ENCODE data around the gene ALKBH2. TPM values are rescaled to one million over a fixed set of nuclear protein-coding genes. Genes with fewer than 3 reads are reported as not detected.

The ALKBH2 gene
- total RNA-seq, 2 experiments from 2014 or later: 12.8 to 14.0 TPM

DNA sequence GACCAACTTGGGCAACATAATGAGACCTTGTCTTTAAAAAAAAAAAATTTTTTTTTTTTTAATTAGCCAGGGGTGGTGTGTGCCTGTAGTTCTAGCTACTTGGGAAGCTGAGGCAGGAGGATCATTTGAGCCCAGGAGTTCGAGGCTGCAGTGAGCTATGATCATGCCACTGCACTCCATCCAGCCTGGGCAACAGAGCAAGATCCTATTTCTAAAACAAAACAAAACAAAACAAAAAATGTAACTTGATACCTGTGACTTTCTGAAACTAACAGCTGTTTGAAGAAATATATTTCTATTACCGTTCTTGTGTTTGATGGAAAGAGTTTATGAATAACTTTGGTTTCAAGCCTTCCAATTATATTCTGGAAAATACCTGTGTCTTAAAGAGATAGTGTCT, 21.4 kb upstream of the ALKBH2 start:
- H3K27ac Mint-ChIP-seq: no peak overlapping the region
- H3K36me3 ChIP-seq (ENCODE audit: insufficient read depth, low read length): no peaks in the 10 kb centered on the region
- peaks cover 3% of the 10 kb centered on the region for H3K36me3 Mint-ChIP-seq (ENCODE audit: low read depth)
- peaks cover 41% of the 10 kb centered on the region for H3K4me1 Mint-ChIP-seq (ENCODE audit: low read depth)
- no peak overlapping the region for H3K27ac ChIP-seq (ENCODE audit: low read depth in 1 of 2, low read length in 2 of 2)
- H3K9me3 ChIP-seq (ENCODE audit: control insufficient read depth in 1 of 2, insufficient read depth in 1 of 2, low read length in 2 of 2): no peaks in the 10 kb centered on the region
- H3K27me3 Mint-ChIP-seq: no peaks in the 10 kb centered on the region
- ChIA-PET CTCF (no interaction called here), POLR2A (no interaction called here)
- no peak overlapping the region for H3K4me3 ChIP-seq (ENCODE audit: low read length)
- TF ChIP-seq, protein P1, sequence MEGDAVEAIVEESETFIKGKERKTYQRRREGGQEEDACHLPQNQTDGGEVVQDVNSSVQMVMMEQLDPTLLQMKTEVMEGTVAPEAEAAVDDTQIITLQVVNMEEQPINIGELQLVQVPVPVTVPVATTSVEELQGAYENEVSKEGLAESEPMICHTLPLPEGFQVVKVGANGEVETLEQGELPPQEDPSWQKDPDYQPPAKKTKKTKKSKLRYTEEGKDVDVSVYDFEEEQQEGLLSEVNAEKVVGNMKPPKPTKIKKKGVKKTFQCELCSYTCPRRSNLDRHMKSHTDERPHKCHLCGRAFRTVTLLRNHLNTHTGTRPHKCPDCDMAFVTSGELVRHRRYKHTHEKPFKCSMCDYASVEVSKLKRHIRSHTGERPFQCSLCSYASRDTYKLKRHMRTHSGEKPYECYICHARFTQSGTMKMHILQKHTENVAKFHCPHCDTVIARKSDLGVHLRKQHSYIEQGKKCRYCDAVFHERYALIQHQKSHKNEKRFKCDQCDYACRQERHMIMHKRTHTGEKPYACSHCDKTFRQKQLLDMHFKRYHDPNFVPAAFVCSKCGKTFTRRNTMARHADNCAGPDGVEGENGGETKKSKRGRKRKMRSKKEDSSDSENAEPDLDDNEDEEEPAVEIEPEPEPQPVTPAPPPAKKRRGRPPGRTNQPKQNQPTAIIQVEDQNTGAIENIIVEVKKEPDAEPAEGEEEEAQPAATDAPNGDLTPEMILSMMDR (IDR thresholded peaks at IDR 0.05): no peak
- no peak for ATAC-seq (ENCODE audit: poor library complexity)
- peaks cover 19% of the 10 kb centered on the region for H3K4me1 ChIP-seq (ENCODE audit: insufficient read depth, low read length)
- H3K9me3 Mint-ChIP-seq: no peaks in the 10 kb centered on the region
- intact Hi-C loops (cut with DNase I, micrococcal nuclease): loop anchor here in 1 of 2 experiments (5.0 kb wide), 1 partner anchor 273 kb away; no protein-coding TSS in a partner anchor
- DNase-seq: no peak
- H3K27me3 ChIP-seq (ENCODE audit: control insufficient read depth in 1 of 2, insufficient read depth in 2 of 2, low read length in 2 of 2): no peaks in the 10 kb centered on the region
- no peak overlapping the region for H3K4me3 Mint-ChIP-seq

DNA sequence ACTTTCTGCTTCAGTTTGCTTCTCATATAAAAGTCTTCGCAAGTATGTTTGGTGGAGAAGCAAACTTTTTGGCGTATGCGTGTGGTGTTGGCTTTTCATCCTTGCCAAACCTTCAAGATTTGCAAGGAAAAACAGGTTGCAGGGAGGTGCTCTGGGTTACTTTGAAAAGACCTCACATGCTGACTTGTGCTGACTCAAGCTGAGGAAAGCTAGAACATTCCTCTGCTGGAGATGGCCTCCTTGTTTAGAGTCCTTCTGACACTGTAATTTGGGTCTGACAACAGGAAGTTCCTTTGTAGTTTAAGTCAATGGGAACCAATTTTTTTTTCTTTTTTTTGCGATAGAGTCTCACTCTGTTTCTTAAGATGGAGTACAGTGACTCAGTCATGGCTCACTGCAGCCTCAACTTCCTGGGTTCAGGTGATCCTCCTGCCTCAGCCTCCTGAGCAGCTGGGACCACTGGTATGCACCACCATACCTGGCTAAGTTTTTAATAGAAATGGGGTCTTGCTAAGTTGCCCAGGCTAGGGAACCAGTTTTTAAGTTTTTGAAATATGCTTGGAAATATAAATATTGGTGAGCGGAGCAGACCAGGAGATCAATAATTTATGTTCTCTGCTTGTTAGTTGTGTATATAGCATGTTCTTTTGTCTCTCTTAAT, 20.5 kb upstream of the ALKBH2 start:
- POLR2A ChIA-PET: no interaction called here
- intact Hi-C loops (cut with DNase I, micrococcal nuclease): loop anchor here (2.0 to 5.0 kb wide), 3 partner anchors 271 to 279 kb away; no protein-coding TSS in a partner anchor
- no peak overlapping the region for H3K4me3 ChIP-seq (ENCODE audit: low read length)
- Mint-ChIP-seq H3K9me3 (no peaks in the 10 kb centered on the region), H3K27me3 (no peaks in the 10 kb centered on the region), H3K4me3 (peak overlapping the region; percentile 15), H3K4me1 (ENCODE audit: low read depth) (peaks cover 41% of the 10 kb centered on the region), H3K36me3 (ENCODE audit: low read depth) (peaks cover 8% of the 10 kb centered on the region), H3K27ac (no peak overlapping the region)
- peaks cover 19% of the 10 kb centered on the region for H3K4me1 ChIP-seq (ENCODE audit: insufficient read depth, low read length)
- TF ChIP-seq, protein P1 (IDR thresholded peaks at IDR 0.05): no peak
- H3K36me3 ChIP-seq (ENCODE audit: insufficient read depth, low read length): no peaks in the 10 kb centered on the region
- DNase-seq (no peak), ATAC-seq (ENCODE audit: poor library complexity) (no peak)
- no peaks in the 10 kb centered on the region for H3K9me3 ChIP-seq (ENCODE audit: control insufficient read depth in 1 of 2, insufficient read depth in 1 of 2, low read length in 2 of 2)
- CTCF ChIA-PET: no interaction called here
- no peaks in the 10 kb centered on the region for H3K27me3 ChIP-seq (ENCODE audit: control insufficient read depth in 1 of 2, insufficient read depth in 2 of 2, low read length in 2 of 2)
- no peak overlapping the region for H3K27ac ChIP-seq (ENCODE audit: low read depth in 1 of 2, low read length in 2 of 2)

DNA sequence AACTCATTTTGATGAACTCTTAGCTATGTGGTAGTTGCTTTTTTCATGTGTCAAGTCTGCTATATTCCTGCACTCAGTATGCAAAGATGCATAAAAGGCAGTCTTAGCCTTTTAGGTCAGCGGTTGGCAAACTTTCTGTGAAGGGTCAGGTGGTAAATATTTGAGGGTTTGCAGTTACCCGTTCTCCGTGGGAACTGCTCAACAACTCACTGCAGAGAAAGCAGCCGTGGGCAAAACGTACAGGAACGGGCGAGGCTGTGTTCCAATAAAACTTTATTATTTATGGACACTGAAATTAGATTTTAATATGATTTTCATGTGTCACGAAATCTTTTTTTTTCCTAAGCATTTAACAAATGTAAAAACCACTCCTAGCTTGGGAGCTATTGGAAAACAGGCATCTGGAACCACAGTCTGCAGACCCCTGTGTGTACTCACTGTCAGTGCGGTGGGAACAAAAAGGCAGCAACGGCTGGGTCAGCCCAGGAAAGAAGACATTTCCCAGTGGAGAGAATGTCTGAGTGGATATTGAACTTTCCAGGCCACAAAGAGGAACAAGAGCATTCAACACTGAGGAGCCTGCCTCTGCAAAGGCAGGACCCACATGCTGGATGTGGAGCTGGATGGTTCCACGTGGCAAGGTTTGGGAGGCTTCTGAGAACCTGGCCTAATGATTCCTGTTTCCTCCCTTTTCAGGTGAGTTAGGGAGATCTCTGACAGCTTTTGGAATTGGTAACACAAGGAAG, 19.6 kb upstream of the ALKBH2 start:
- peaks cover 41% of the 10 kb centered on the region for H3K4me1 Mint-ChIP-seq (ENCODE audit: low read depth)
- no peak overlapping the region for H3K27ac Mint-ChIP-seq
- H3K4me3 Mint-ChIP-seq: no peak overlapping the region

More for the DNA sequence above, 19.6 kb upstream of the ALKBH2 start:
- Histone ChIP-seq H3K36me3 (ENCODE audit: insufficient read depth, low read length) (peaks cover 3% of the 10 kb centered on the region), H3K27ac (ENCODE audit: low read depth in 1 of 2, low read length in 2 of 2) (no peak overlapping the region), H3K27me3 (ENCODE audit: control insufficient read depth in 1 of 2, insufficient read depth in 2 of 2, low read length in 2 of 2) (no peaks in the 10 kb centered on the region), H3K4me1 (ENCODE audit: insufficient read depth, low read length) (peaks cover 19% of the 10 kb centered on the region), H3K4me3 (ENCODE audit: low read length) (no peak overlapping the region), H3K9me3 (ENCODE audit: control insufficient read depth in 1 of 2, insufficient read depth in 1 of 2, low read length in 2 of 2) (no peaks in the 10 kb centered on the region)
- no peaks in the 10 kb centered on the region for H3K9me3 Mint-ChIP-seq
- no peaks in the 10 kb centered on the region for H3K27me3 Mint-ChIP-seq
- ATAC-seq (ENCODE audit: poor library complexity) (no peak), DNase-seq (no peak)
- ChIA-PET POLR2A (interaction anchor here (1.2 kb wide), 1 partner anchor 16 kb away, joined by 3 read pairs; no protein-coding TSS in a partner anchor), CTCF (interaction anchor here (1.3 to 1.7 kb wide), 3 partner anchors 12 to 496 kb away, joined by 3 to 28 read pairs (median 7); no protein-coding TSS in a partner anchor)
- intact Hi-C loops (cut with DNase I, micrococcal nuclease): loop anchor here (2.0 to 5.0 kb wide), 3 partner anchors 272 to 280 kb away; no protein-coding TSS in a partner anchor
- H3K36me3 Mint-ChIP-seq (ENCODE audit: low read depth): peaks cover 14% of the 10 kb centered on the region
- TF ChIP-seq, protein P1 (IDR thresholded peaks at IDR 0.05): no peak

Data from CD4-positive, alpha-beta T cell (primary cell).